HepG2 (cell line): ENCODE measurements around the gene DAGLB. TPM values are rescaled to one million over a fixed set of nuclear protein-coding genes. Genes with fewer than 3 reads are reported as not detected.

Experiments used
- ATAC-seq: fragments of 200-7000 bp; cut with Tn5 transposase; 3 replicates; pipeline ENCODE4 v1.9.1; 2020; ENCODE audit warnings: mild to moderate bottlenecking, moderate library complexity
- BruUV-seq: library from RNA; stranded (reverse); fragments of 400-500 nt; replicated peaks from 2 replicates; lab custom pipeline; 2021; lab: Mats Ljungman, UMichigan
- CTCF ChIA-PET: fragments of 300-600 bp; formaldehyde crosslinking; extraction: SDS; loops from one replicate; lab custom pipeline; 2021; ENCODE audit warnings: low total read pairs, inconsistent platforms, low intra/inter-chr PET ratio; lab: Yijun Ruan, JAX
- POLR2A ChIA-PET: fragments of 350-600 bp; sonication (Branson Sonifier 250); formaldehyde crosslinking; loops from one replicate; lab custom pipeline; 2020; ENCODE audit warnings: antibody characterized with exemption, inconsistent platforms; lab: Yijun Ruan, JAX
- DNase-seq: peaks from one replicate; pipeline ENCODE4 v3.0.0-alpha.2; 2015; ENCODE audit warnings: low spot score
- FAIRE-seq: peaks from 3 replicates; lab custom pipeline; 2011; peaks lifted over from hg19 to GRCh38; lab: Jason Lieb, UNC
- H2AFZ ChIP-seq: one replicate; pipeline ENCODE4 v1.6.1; 2011; ENCODE audit warnings: low read length, inconsistent platforms
- H3K27ac ChIP-seq: fragments of 300-600 bp; 3 replicates; pipeline ENCODE4 v1.8.0; 2011; ENCODE audit warnings: mixed run types, mild to moderate bottlenecking, mixed read lengths, low read length, inconsistent platforms; ENCODE audit not compliant: insufficient read depth; ENCODE audit errors: extremely low read length
- H3K27me3 ChIP-seq, 2 experiments: fragments of 200-600 bp in 1 of 2; 2 replicates in 1 of 2; 3 replicates in 1 of 2; pipeline versions ENCODE4 v1.6.0 to v1.8.0; 2011; ENCODE audit warnings: low read length in 2 of 2, mild to moderate bottlenecking in 2 of 2, moderate library complexity in 2 of 2, inconsistent platforms in 1 of 2; ENCODE audit not compliant: insufficient read depth in 2 of 2, control insufficient read depth in 1 of 2
- H3K36me3 ChIP-seq, 2 experiments: fragments of 200-600 bp in 1 of 2; replicated peaks in 1 of 2; 2 replicates in 1 of 2; 3 replicates in 1 of 2; pipeline versions ENCODE4 v1.5.1 to v1.8.0; 2011; ENCODE audit warnings: low read length in 2 of 2, inconsistent platforms in 1 of 2; ENCODE audit not compliant: insufficient read depth in 2 of 2, control insufficient read depth in 1 of 2
- H3K4me1 ChIP-seq: 2 replicates; pipeline ENCODE4 v1.5.1; 2012; ENCODE audit warnings: low read length, inconsistent platforms; ENCODE audit not compliant: insufficient read depth
- H3K4me2 ChIP-seq: 2 replicates; pipeline ENCODE4 v1.6.0; 2011; ENCODE audit warnings: low read depth, low read length, inconsistent platforms
- H3K4me3 ChIP-seq, 3 experiments: fragments of 200-600 bp in 1 of 3; sonication (generic), shearing (Covaris generic) in 1 of 3; replicated peaks in 1 of 3; 2 replicates each; pipeline ENCODE4 v1.5.1; 2011 to 2016; ENCODE audit warnings: low read length in 3 of 3, inconsistent platforms in 2 of 3, low read depth in 2 of 3, mild to moderate bottlenecking in 2 of 3, control low read depth in 1 of 3, mixed read lengths in 1 of 3; ENCODE audit not compliant: insufficient read depth in 1 of 3
- H3K79me2 ChIP-seq: one replicate; pipeline ENCODE4 v1.6.1; 2011; ENCODE audit warnings: low read length, inconsistent platforms; ENCODE audit not compliant: insufficient read depth
- H3K9ac ChIP-seq: 2 replicates; pipeline ENCODE4 v1.6.0; 2011; ENCODE audit warnings: mild to moderate bottlenecking, low read depth, low read length, inconsistent platforms; ENCODE audit not compliant: insufficient read depth
- H3K9me3 ChIP-seq: 2 replicates; pipeline ENCODE4 v1.5.1; 2012; ENCODE audit warnings: mild to moderate bottlenecking, low read length
- H4K20me1 ChIP-seq: 2 replicates; pipeline ENCODE4 v1.6.0; 2011; ENCODE audit warnings: inconsistent platforms, mild to moderate bottlenecking, low read length, moderate library complexity; ENCODE audit not compliant: insufficient read depth
- ATF4 ChIP-seq, 2 experiments: fragments of 450-650 bp in 1 of 2; sonication (generic) in 1 of 2; formaldehyde crosslinking; IDR thresholded peaks; 2 replicates each; pipeline versions ENCODE4 v1.5.0 to v1.8.0; 2020 to 2022; ENCODE audit warnings: mild to moderate bottlenecking in 1 of 2, missing genetic modification reagents in 1 of 2
- CHD2 ChIP-seq: IDR thresholded peaks from 2 replicates; pipeline ENCODE4 v1.6.1; 2011; ENCODE audit warnings: low read depth, low read length, improper control_type of control experiment
- CREB3 ChIP-seq: sonication (generic); formaldehyde crosslinking; IDR thresholded peaks from 2 replicates; pipeline ENCODE4 v1.5.0; 2020; ENCODE audit warnings: missing genetic modification reagents
- EZH2 ChIP-seq: conservative IDR thresholded peaks from 2 replicates; pipeline ENCODE4 v1.6.1; 2012; ENCODE audit warnings: mild to moderate bottlenecking, low read depth, low read length, moderate library complexity
- KLF9 ChIP-seq: IDR thresholded peaks from 2 replicates; pipeline ENCODE4 v1.6.1; 2016; ENCODE audit warnings: low read depth
- KMT2A ChIP-seq: sonication (generic); formaldehyde crosslinking; IDR thresholded peaks from 2 replicates; pipeline ENCODE4 v1.4.0; 2020; ENCODE audit warnings: missing genetic modification reagents
- LCORL ChIP-seq, 2 experiments: fragments of 450-650 bp in 1 of 2; sonication (generic) in 1 of 2; formaldehyde crosslinking in 1 of 2; IDR thresholded peaks; 2 replicates each; pipeline versions ENCODE4 v1.5.0 to v1.6.1; 2017 to 2020; ENCODE audit warnings: antibody characterized with exemption in 1 of 2, missing genetic modification reagents in 1 of 2
- MLX ChIP-seq: IDR thresholded peaks from 2 replicates; pipeline ENCODE4 v1.6.1; 2016
- MTERF4 ChIP-seq: sonication (generic); formaldehyde crosslinking; IDR thresholded peaks from 2 replicates; pipeline ENCODE4 v1.8.0; 2023; ENCODE audit warnings: mild to moderate bottlenecking, missing genetic modification reagents
- RFXANK ChIP-seq: IDR thresholded peaks from 2 replicates; pipeline ENCODE4 v1.6.1; 2016
- SKI ChIP-seq: fragments of 450-650 bp; IDR thresholded peaks from one replicate; pipeline ENCODE4 v1.6.1; 2018; ENCODE audit warnings: mild to moderate bottlenecking; ENCODE audit not compliant: partially characterized antibody
- TAF15 ChIP-seq: fragments of 200-400 bp; formaldehyde crosslinking; IDR thresholded peaks from one replicate; pipeline ENCODE4 v1.6.1; 2018; ENCODE audit warnings: mild to moderate bottlenecking, low read depth, low read length; ENCODE audit not compliant: poor library complexity, severe bottlenecking
- TCF7 ChIP-seq: sonication (generic); IDR thresholded peaks from 2 replicates; pipeline ENCODE4 v1.6.1; 2016; ENCODE audit warnings: antibody characterized with exemption, low read depth
- ZNF17 ChIP-seq: sonication (generic); formaldehyde crosslinking; IDR thresholded peaks from 2 replicates; pipeline ENCODE4 v1.5.0; 2020; ENCODE audit warnings: mild to moderate bottlenecking, missing genetic modification reagents
- ZNF234 ChIP-seq: sonication (generic); formaldehyde crosslinking; conservative IDR thresholded peaks from 2 replicates; pipeline ENCODE4 v1.5.1; 2020; ENCODE audit warnings: mild to moderate bottlenecking, missing genetic modification reagents
- ZNF264 ChIP-seq: sonication (generic); formaldehyde crosslinking; IDR thresholded peaks from 2 replicates; pipeline ENCODE4 v1.4.0; 2020; ENCODE audit warnings: missing genetic modification reagents
- ZNF589 ChIP-seq: sonication (generic); formaldehyde crosslinking; conservative IDR thresholded peaks from 2 replicates; pipeline ENCODE4 v1.8.0; 2022; ENCODE audit warnings: mild to moderate bottlenecking, moderate library complexity, missing genetic modification reagents
- ZNF841 ChIP-seq: sonication (generic); formaldehyde crosslinking; IDR thresholded peaks from 2 replicates; pipeline ENCODE4 v1.8.1; 2023; ENCODE audit warnings: missing genetic modification reagents, borderline replicate concordance
- WGBS: methylation state at CpG from one replicate; pipeline ENCODE4 v1.1.6; 2017; ENCODE audit warnings: low lambda C conversion rate; 5-methylcytosine and 5-hydroxymethylcytosine counted together
- in situ Hi-C: cut with HindIII; loops from 2 replicates; pipeline ENCODE4 v1.10.0; 2017; ENCODE audit warnings: low pct_unique_long_range_greater_than_20kb; ENCODE audit not compliant: extremely low pct_ligation_motif_present
- intact Hi-C: fragments of 100-400 bp; cut with micrococcal nuclease; formaldehyde crosslinking; loops from one replicate; pipeline ENCODE4 v1.10.0; 2022; ENCODE audit not compliant: unreplicated experiment
- polyA plus RNA-seq, 8 experiments: library from polyadenylated mRNA; depleted of rRNA in 3 of 8; stranded (reverse) in 7 of 8; unstranded in 1 of 8; fragments of >200 nt; fragmentation: Illumina TruSeq in 4 of 8; extraction: Trizol in 4 of 8; gene quantifications; 2 replicates each; pipeline versions ENCODE4 v1.2.1 to v1.2.3, GENCODE V29; 2011 to 2016; ENCODE audit warnings: low read depth in 4 of 8, missing spikeins in 1 of 8, mixed read lengths in 1 of 8; ENCODE audit not compliant: insufficient read depth in 1 of 8
- total RNA-seq, 5 experiments: library from RNA; depleted of rRNA; stranded (reverse); fragments of >200 nt; fragmentation: Illumina TruSeq; extraction: Trizol; gene quantifications; 2 replicates each; pipeline ENCODE4 v1.2.3, GENCODE V29; 2016; ENCODE audit warnings: low read depth in 1 of 5

The DAGLB gene
- total and polyA plus RNA-seq, 2 of the 13 experiments (the other 11 are each of a cell fraction or from before 2014, with no cell fraction given) = 7.9 to 9.8 TPM

GRCh38 chr7:6385110-6385781, 62.5 kb downstream of the DAGLB start (continued):
- TF ChIP-seq CREB3 (no peak), LCORL (IDR thresholded peaks at IDR 0.05) (peak; percentile 36; the same call in 1 of the 2 replicates), LCORL (CRISPR knock-in tag; IDR thresholded peaks at IDR 0.05) (no peak), MLX (CRISPR knock-in tag) (no peak), KLF9 (CRISPR knock-in tag) (no peak), ZNF841 (no peak), EZH2 (no peak)

GRCh38 chr7:6384327-6384726, 63.4 kb downstream of the DAGLB start:
- intact Hi-C loops = loop anchor here (2.0 kb wide), 1 partner anchor 62 kb away; the partner anchor contains the start of gene DAGLB
- H4K20me1 ChIP-seq = peaks cover 86% of the 10 kb centered on the region
- H2AFZ ChIP-seq = no peak overlapping the region
- peaks cover 68% of the 10 kb centered on the region for H3K4me1 ChIP-seq
- no peaks in the 10 kb centered on the region for H3K9me3 ChIP-seq
- peak overlapping the region; percentile 38 for H3K27ac ChIP-seq
- H3K79me2 ChIP-seq = peaks cover 93% of the 10 kb centered on the region
- H3K27me3 ChIP-seq = no peaks in the 10 kb centered on the region
- H3K36me3 ChIP-seq = peaks cover 7 to 41% of the 10 kb centered on the region in 2 experiments; a peak in 4 of 5 replicates
- FAIRE-seq = no peak
- DNase-seq = no peak
- CTCF ChIA-PET = no interaction called here
- 99% methylated on average over 4 of the region's 4 CpGs for WGBS
- in situ Hi-C loops = no loop called here
- no peak overlapping the region for H3K9ac ChIP-seq
- TF ChIP-seq SKI (no peak), KMT2A (CRISPR knock-in tag) (no peak), TAF15 (no peak), ZNF234 (CRISPR knock-in tag) (no peak), ZNF264 (no peak), RFXANK (CRISPR knock-in tag) (no peak), ATF4 (CRISPR knock-in tag; IDR thresholded peaks at IDR 0.05) (no peak), TCF7 (no peak), ZNF589 (CRISPR knock-in tag) (no peak), ZNF17 (CRISPR knock-in tag) (no peak), MTERF4 (CRISPR knock-in tag) (no peak), CHD2 (no peak)
- no peak for ATAC-seq
- POLR2A ChIA-PET = no interaction called here
- BruUV-seq = no TSS peak
- 0 out of 2 replicates have a peak overlapping the region, but pooled peaks have one; percentile 7 for H3K4me2 ChIP-seq
- no peak overlapping the region for H3K4me3 ChIP-seq
